Panc1 (cell line): ENCODE data around the gene CORIN.

ENCODE experiments used
- CTCF ChIP-seq: fragments of 450-650 bp; IDR thresholded peaks from 2 replicates; pipeline ENCODE4 v1.5.1; 2017; ENCODE audit warnings: mild to moderate bottlenecking
- POLR2AphosphoS5 ChIP-seq: IDR thresholded peaks from 2 replicates; pipeline ENCODE4 v1.6.1; 2012; ENCODE audit warnings: mild to moderate bottlenecking, low read depth, low read length, moderate library complexity
- REST ChIP-seq, 2 experiments: IDR thresholded peaks; 2 replicates each; pipeline ENCODE4 v1.6.1; 2011 to 2012; ENCODE audit warnings: low read depth in 2 of 2, control low read depth in 1 of 2, low read length in 1 of 2, mild to moderate bottlenecking in 1 of 2, moderate library complexity in 1 of 2; ENCODE audit not compliant: insufficient read depth in 1 of 2
- SIN3A ChIP-seq: IDR thresholded peaks from 2 replicates; pipeline ENCODE4 v1.6.1; 2012; ENCODE audit warnings: low read depth, mild to moderate bottlenecking, low read length, moderate library complexity, borderline replicate concordance; ENCODE audit not compliant: insufficient read depth
- TCF7L2 ChIP-seq: IDR thresholded peaks from 2 replicates; pipeline ENCODE4 v1.6.1; 2011; ENCODE audit warnings: mild to moderate bottlenecking, low read depth, low read length, inconsistent platforms

- TF ChIP-seq CTCF (no peak), POLR2AphosphoS5 (no peak), TCF7L2 (no peak), REST (IDR thresholded peaks at IDR 0.05; ENCODE audit: insufficient read depth in 1 of 2, low read depth in 2 of 2, low read length in 1 of 2) (no peak), SIN3A (no peak)
Observed at GRCh38 chr4:47882228-47882627, 44.4 kb upstream of the CORIN start.
